ENCODE measurements around the gene TAS1R3. TPM values are rescaled to one million over a fixed set of nuclear protein-coding genes. Genes with fewer than 3 reads are reported as not detected.

The TAS1R3 gene
- total and polyA plus RNA-seq, 12 donors: 0.16 to 3.1 (median 0.37) TPM

- intact Hi-C loops (cut with DNase I): loop anchor here in 3 of 10 donors (2.0 to 5.0 kb wide), 2 partner anchors 24 to 41 kb away; partner anchors contain the start of genes ACAP3 (in 2 of the 3), PUSL1 (in 2 of the 3), CPTP (in 1 of the 3) and INTS11 (in 1 of the 3)
- ATAC-seq (peak in 1 of 8 donors; percentile 0), DNase-seq (no peak)
- peaks cover 35 to 73% (median 65%) of the 10 kb centered on the region in 9 donors for H3K4me1 ChIP-seq
- no peaks in the 10 kb centered on the region for H3K9me3 ChIP-seq
- H3K36me3 ChIP-seq: peaks cover 0 to 7% (median 0%) of the 10 kb centered on the region in 9 donors
- H3K4me3 ChIP-seq: peak overlapping the region; percentile 51 to 80 (median 72)
- H3K27me3 ChIP-seq: peaks cover 0 to 22% (median 10%) of the 10 kb centered on the region in 7 donors
- TF ChIP-seq, protein P1, sequence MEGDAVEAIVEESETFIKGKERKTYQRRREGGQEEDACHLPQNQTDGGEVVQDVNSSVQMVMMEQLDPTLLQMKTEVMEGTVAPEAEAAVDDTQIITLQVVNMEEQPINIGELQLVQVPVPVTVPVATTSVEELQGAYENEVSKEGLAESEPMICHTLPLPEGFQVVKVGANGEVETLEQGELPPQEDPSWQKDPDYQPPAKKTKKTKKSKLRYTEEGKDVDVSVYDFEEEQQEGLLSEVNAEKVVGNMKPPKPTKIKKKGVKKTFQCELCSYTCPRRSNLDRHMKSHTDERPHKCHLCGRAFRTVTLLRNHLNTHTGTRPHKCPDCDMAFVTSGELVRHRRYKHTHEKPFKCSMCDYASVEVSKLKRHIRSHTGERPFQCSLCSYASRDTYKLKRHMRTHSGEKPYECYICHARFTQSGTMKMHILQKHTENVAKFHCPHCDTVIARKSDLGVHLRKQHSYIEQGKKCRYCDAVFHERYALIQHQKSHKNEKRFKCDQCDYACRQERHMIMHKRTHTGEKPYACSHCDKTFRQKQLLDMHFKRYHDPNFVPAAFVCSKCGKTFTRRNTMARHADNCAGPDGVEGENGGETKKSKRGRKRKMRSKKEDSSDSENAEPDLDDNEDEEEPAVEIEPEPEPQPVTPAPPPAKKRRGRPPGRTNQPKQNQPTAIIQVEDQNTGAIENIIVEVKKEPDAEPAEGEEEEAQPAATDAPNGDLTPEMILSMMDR (IDR thresholded peaks at IDR 0.05): no peak
- H3K27ac ChIP-seq: peak overlapping the region; percentile 5 to 87 (median 82)
- WGBS, 2 donors: 0% methylated on average over 75 to 109 of the region's 109 CpGs
These were observed 17.6 kb downstream of the TAS1R3 start for GRCh38 chr1:1348420-1349255.

- H3K27ac ChIP-seq: peak within 1 kb of the TSS; percentile 81 to 95 (median 92)
- peak within 1 kb of the TSS; percentile 61 to 80 (median 74) for H3K4me3 ChIP-seq
- intact Hi-C loops (cut with DNase I): loop anchor here in 3 of 10 donors (2.0 to 5.0 kb wide), 2 partner anchors 25 to 42 kb away; partner anchors contain the start of genes ACAP3 (in 2 of the 3), PUSL1 (in 2 of the 3), CPTP (in 1 of the 3) and INTS11 (in 1 of the 3)
- H3K27me3 ChIP-seq: peaks cover 0 to 30% (median 18%) of the 10 kb centered on the region in 7 donors
- WGBS, 2 donors: 0% methylated on average over 50 to 118 of the region's 122 CpGs
- H3K4me1 ChIP-seq: peaks cover 34 to 73% (median 67%) of the 10 kb centered on the region in 9 donors
- ATAC-seq: peak in 7 of 8 donors; percentile 4 to 63 (median 23)
- TF ChIP-seq, protein P1 (IDR thresholded peaks at IDR 0.05): peak; percentile 12 to 64 (median 50)
- H3K9me3 ChIP-seq: no peaks in the 10 kb centered on the region
- H3K36me3 ChIP-seq: peaks cover 0 to 15% (median 0%) of the 10 kb centered on the region in 9 donors
- peak; percentile 67 to 79 for DNase-seq
These were observed 18.4 kb downstream of the TAS1R3 start, which contains the start of gene DVL1 for GRCh38 chr1:1349256-1350012. TSS of gene DVL1 (minus strand) at chr1:1349418. CDS start at chr1:1349065, 353 bp downstream.

DNA sequence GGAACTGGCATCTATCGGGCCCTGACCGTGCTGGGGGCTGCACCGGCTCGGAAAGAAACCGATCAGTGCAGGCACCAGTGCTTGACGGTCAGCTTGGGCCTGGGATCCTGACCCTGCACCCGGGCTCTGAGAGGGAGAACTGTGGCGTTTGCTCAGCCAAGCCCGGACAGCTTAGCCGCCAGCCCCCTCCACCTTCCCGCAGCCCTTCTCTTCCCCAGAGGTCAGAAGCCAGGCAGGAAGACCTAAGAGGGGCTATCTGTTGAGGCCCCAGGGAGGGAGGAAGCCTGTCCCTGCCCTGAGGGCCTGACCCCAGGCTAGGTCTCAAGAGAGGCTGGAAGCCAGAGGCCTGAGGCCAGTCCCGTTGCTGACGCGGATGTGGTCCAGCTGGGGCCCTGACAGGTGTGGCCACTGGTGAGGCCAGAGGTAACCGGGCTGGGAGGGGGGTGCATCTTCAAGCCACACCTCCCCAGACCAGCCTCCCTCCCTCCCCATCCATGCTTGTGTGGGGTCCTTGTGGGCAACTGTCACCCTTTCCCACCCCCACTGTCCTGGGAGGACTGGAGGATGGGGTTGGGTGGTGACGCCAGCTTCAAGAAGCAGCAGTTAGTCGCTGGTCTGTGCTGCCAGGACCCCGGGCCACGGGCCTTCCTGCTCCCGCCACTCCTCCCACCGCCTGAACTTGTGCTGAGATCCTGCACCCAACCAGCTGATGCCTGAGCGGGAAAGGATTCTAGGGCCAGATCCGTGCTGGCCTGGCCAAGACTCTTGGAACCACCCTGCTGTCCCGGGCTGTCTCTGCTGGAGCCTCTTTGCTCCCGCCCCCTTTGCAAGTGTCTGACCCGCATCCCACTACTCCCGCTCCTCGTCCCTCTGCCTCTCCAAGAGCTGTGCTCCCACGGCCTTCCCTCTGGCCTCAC lies 20.7 kb downstream of the TAS1R3 start:
- peak; percentile 9 to 53 (median 27) for ATAC-seq
- H3K27ac ChIP-seq: peak overlapping the region in 8 of 10 donors; percentile 14 to 75 (median 58)
- peaks cover 24 to 69% (median 51%) of the 10 kb centered on the region in 9 donors for H3K4me1 ChIP-seq
- peak; percentile 25 to 68 for DNase-seq
- H3K36me3 ChIP-seq: peaks cover 0 to 19% (median 0%) of the 10 kb centered on the region in 9 donors
- peak overlapping the region in 5 of 10 donors; percentile 5 to 22 (median 12) for H3K4me3 ChIP-seq
- intact Hi-C loops (cut with DNase I): no loop called here
- H3K27me3 ChIP-seq: peaks cover 0 to 47% (median 35%) of the 10 kb centered on the region in 7 donors
- H3K9me3 ChIP-seq: no peaks in the 10 kb centered on the region
- TF ChIP-seq, protein P1 (IDR thresholded peaks at IDR 0.05): no peak
- WGBS, 2 donors: 45 to 50% methylated on average over 29 of the region's 29 CpGs
